A549 (cell line): Measurements from ENCODE around the gene DDIT3. TPM values are rescaled to one million over a fixed set of nuclear protein-coding genes. Genes with fewer than 3 reads are reported as not detected.

Source experiments
- BCL3 ChIP-seq: fragments of >200 bp; sonication (Bioruptor Twin); formaldehyde crosslinking; IDR thresholded peaks from 3 replicates; pipeline ENCODE4 v1.6.1; 2016
- BHLHE40 ChIP-seq: IDR thresholded peaks from 2 replicates; pipeline ENCODE4 v1.6.1; 2012; ENCODE audit warnings: low read depth, low read length, inconsistent platforms
- CBX2 ChIP-seq: fragments of 200-600 bp; sonication (generic); IDR thresholded peaks from 2 replicates; pipeline ENCODE4 v1.6.1; 2016; ENCODE audit warnings: low read depth, mild to moderate bottlenecking, borderline replicate concordance
- CEBPB ChIP-seq, 2 experiments: fragments of >200 bp in 1 of 2; sonication (Bioruptor Twin) in 1 of 2; formaldehyde crosslinking in 1 of 2; IDR thresholded peaks; 2 replicates each; pipeline ENCODE4 v1.6.1; 2012 to 2016
- CHD4 ChIP-seq: fragments of 200-600 bp; sonication (generic); IDR thresholded peaks from 2 replicates; pipeline ENCODE4 v1.6.1; 2016; ENCODE audit warnings: antibody characterized with exemption, mild to moderate bottlenecking, borderline replicate concordance
- CTCF ChIP-seq: fragments of >200 bp; sonication (Bioruptor Twin); formaldehyde crosslinking; IDR thresholded peaks from 3 replicates; pipeline ENCODE4 v1.5.1; 2016
- EHF ChIP-seq: fragments of 250-450 bp; sonication (Bioruptor Pico); IDR thresholded peaks from 2 replicates; pipeline ENCODE4 v1.5.0; 2020; ENCODE audit warnings: mild to moderate bottlenecking
- EHMT2 ChIP-seq: fragments of 200-600 bp; sonication (generic); IDR thresholded peaks from 2 replicates; pipeline ENCODE4 v1.6.1; 2016; ENCODE audit warnings: antibody characterized with exemption, low read depth, mild to moderate bottlenecking, moderate library complexity
- ELK1 ChIP-seq: fragments of 150-350 bp; IDR thresholded peaks from 2 replicates; pipeline ENCODE4 v1.6.1; 2014; ENCODE audit warnings: low read depth, mild to moderate bottlenecking, low read length
- FOSL2 ChIP-seq, 2 experiments: fragments of 450-650 bp in 1 of 2; fragments of >200 bp in 1 of 2; sonication (Bioruptor Twin) in 1 of 2; formaldehyde crosslinking; IDR thresholded peaks; 2 replicates each; pipeline versions ENCODE4 v1.5.0 to v1.6.1; 2016 to 2020; ENCODE audit warnings: mild to moderate bottlenecking in 1 of 2, moderate library complexity in 1 of 2
- GATA3 ChIP-seq: IDR thresholded peaks from 2 replicates; pipeline ENCODE4 v1.6.1; 2012; ENCODE audit warnings: borderline replicate concordance
- HDAC2 ChIP-seq: fragments of 200-600 bp; sonication (generic); IDR thresholded peaks from 2 replicates; pipeline ENCODE4 v1.6.1; 2016
- HES2 ChIP-seq: fragments of >200 bp; sonication (Bioruptor Twin); formaldehyde crosslinking; IDR thresholded peaks from 2 replicates; pipeline ENCODE4 v1.6.1; 2016
- HEYL ChIP-seq: fragments of 250-450 bp; sonication (Bioruptor Pico); IDR thresholded peaks from 2 replicates; pipeline ENCODE4 v1.8.0; 2021; ENCODE audit warnings: mild to moderate bottlenecking, moderate library complexity
- HOXA7 ChIP-seq: fragments of 250-450 bp; sonication (Bioruptor Pico); IDR thresholded peaks from 2 replicates; pipeline ENCODE4 v1.5.0; 2020; ENCODE audit warnings: mild to moderate bottlenecking, moderate library complexity
- HOXB13 ChIP-seq: fragments of 250-450 bp; sonication (Bioruptor Pico); IDR thresholded peaks from 2 replicates; pipeline ENCODE4 v1.5.0; 2020; ENCODE audit warnings: low read depth, mild to moderate bottlenecking, moderate library complexity
- JUN ChIP-seq, 2 experiments: fragments of >200 bp; sonication (Bioruptor Twin); formaldehyde crosslinking; IDR thresholded peaks; 2 replicates in 1 of 2; 3 replicates in 1 of 2; pipeline ENCODE4 v1.6.1; 2016 to 2017
- KDM1A ChIP-seq: fragments of 200-600 bp; sonication (generic); IDR thresholded peaks from 2 replicates; pipeline ENCODE4 v1.6.1; 2016; ENCODE audit warnings: low read depth, mild to moderate bottlenecking
- KDM5A ChIP-seq: fragments of 200-600 bp; sonication (generic); IDR thresholded peaks from 2 replicates; pipeline ENCODE4 v1.6.1; 2016; ENCODE audit warnings: antibody characterized with exemption, mild to moderate bottlenecking
- MAFK ChIP-seq: fragments of 450-650 bp; IDR thresholded peaks from 2 replicates; pipeline ENCODE4 v1.6.1; 2014; ENCODE audit not compliant: partially characterized antibody
- MAZ ChIP-seq: fragments of 150-350 bp; IDR thresholded peaks from 2 replicates; pipeline ENCODE4 v1.6.1; 2014; ENCODE audit warnings: antibody characterized with exemption, low read depth, low read length, borderline replicate concordance
- MYC ChIP-seq: IDR thresholded peaks from 2 replicates; pipeline ENCODE4 v1.6.1; 2012; ENCODE audit warnings: mild to moderate bottlenecking, inconsistent platforms, low read length, improper control_type of control experiment, borderline replicate concordance
- NPAS2 ChIP-seq: fragments of 250-450 bp; sonication (Bioruptor Pico); IDR thresholded peaks from 2 replicates; pipeline ENCODE4 v1.8.0; 2022; ENCODE audit warnings: mild to moderate bottlenecking, moderate library complexity, borderline replicate concordance
- NR3C1 ChIP-seq: fragments of >200 bp; sonication (Bioruptor Twin); formaldehyde crosslinking; IDR thresholded peaks from 3 replicates; pipeline ENCODE4 v1.6.1; 2017
- PBX3 ChIP-seq: IDR thresholded peaks from 2 replicates; pipeline ENCODE4 v1.6.1; 2012
- PHF8 ChIP-seq: fragments of 200-600 bp; sonication (generic); IDR thresholded peaks from 2 replicates; pipeline ENCODE4 v1.6.1; 2016; ENCODE audit warnings: low read depth, mild to moderate bottlenecking, antibody characterized with exemption, moderate library complexity, borderline replicate concordance
- POLR2A ChIP-seq: IDR thresholded peaks from 2 replicates; pipeline ENCODE4 v1.6.1; 2012; ENCODE audit warnings: mild to moderate bottlenecking, low read length
- POLR2AphosphoS2 ChIP-seq: conservative IDR thresholded peaks from 2 replicates; pipeline ENCODE4 v1.6.1; 2012; ENCODE audit warnings: low read length, improper control_type of control experiment, inconsistent platforms
- RARB ChIP-seq: fragments of 250-450 bp; sonication (Bioruptor Pico); IDR thresholded peaks from 2 replicates; pipeline ENCODE4 v1.8.0; 2021; ENCODE audit warnings: mild to moderate bottlenecking, moderate library complexity
- RCOR1 ChIP-seq: fragments of 150-350 bp; IDR thresholded peaks from 2 replicates; pipeline ENCODE4 v1.6.1; 2014; ENCODE audit warnings: antibody characterized with exemption, low read length, low read depth
- RFX5 ChIP-seq: fragments of 450-650 bp; IDR thresholded peaks from 2 replicates; pipeline ENCODE4 v1.7.1; 2014; ENCODE audit warnings: antibody characterized with exemption, mild to moderate bottlenecking, moderate library complexity
- SMC3 ChIP-seq: fragments of >200 bp; sonication (Bioruptor Twin); formaldehyde crosslinking; IDR thresholded peaks from 3 replicates; pipeline ENCODE4 v1.6.1; 2018; ENCODE audit warnings: inconsistent platforms
- TFCP2L1 ChIP-seq: fragments of 250-450 bp; sonication (Bioruptor Pico); IDR thresholded peaks from 2 replicates; pipeline ENCODE4 v1.5.0; 2021; ENCODE audit warnings: mild to moderate bottlenecking
- TP53 ChIP-seq: fragments of 250-450 bp; sonication (Bioruptor Pico); IDR thresholded peaks from 2 replicates; pipeline ENCODE4 v1.5.0; 2021; ENCODE audit warnings: mild to moderate bottlenecking, moderate library complexity
- USF2 ChIP-seq: fragments of 450-650 bp; IDR thresholded peaks from 2 replicates; pipeline ENCODE4 v1.6.1; 2014; ENCODE audit warnings: antibody characterized with exemption
- ZC3H11A ChIP-seq: fragments of 450-650 bp; IDR thresholded peaks from 2 replicates; pipeline ENCODE4 v1.6.1; 2014; ENCODE audit warnings: antibody characterized with exemption, mild to moderate bottlenecking
- ZFP36 ChIP-seq: fragments of 450-650 bp; IDR thresholded peaks from 2 replicates; pipeline ENCODE4 v1.6.1; 2014; ENCODE audit warnings: borderline replicate concordance; ENCODE audit not compliant: partially characterized antibody
- ZNF302 ChIP-seq: fragments of 250-450 bp; sonication (Bioruptor Pico); IDR thresholded peaks from 2 replicates; pipeline ENCODE4 v1.9.0; 2021; ENCODE audit warnings: inconsistent platforms, mild to moderate bottlenecking, moderate library complexity
- ZSCAN20 ChIP-seq: fragments of 250-450 bp; sonication (Bioruptor Pico); IDR thresholded peaks from 2 replicates; pipeline ENCODE4 v1.8.0; 2022; ENCODE audit warnings: mild to moderate bottlenecking, moderate library complexity
- polyA plus RNA-seq, 4 experiments: library from polyadenylated mRNA; depleted of rRNA in 3 of 4; stranded (reverse); fragments of >200 nt; fragmentation: RNase III in 1 of 4; extraction: RNeasy Plus Mini Kit Qiagen cat#74134 plus additional on column Dnase treatment in 1 of 4; gene quantifications; 2 replicates in 3 of 4; 3 replicates in 1 of 4; pipeline ENCODE4 v1.2.3, GENCODE V29; 2011 to 2017

The DDIT3 gene
- polyA plus RNA-seq, 2 of the 4 experiments (the other 2 are of a cell fraction): 16.0 to 93.0 TPM

- TF ChIP-seq BCL3 (no peak), MAZ (no peak), HDAC2 (no peak), JUN (IDR thresholded peaks at IDR 0.05) (peak; percentile 43 to 45; a peak in 2 of 5 replicates), EHF (CRISPR knock-in tag) (no peak), MAFK (no peak), ZNF302 (no peak), SMC3 (no peak), CEBPB (IDR thresholded peaks at IDR 0.05) (no peak), TP53 (CRISPR knock-in tag) (no peak), ZSCAN20 (CRISPR knock-in tag) (no peak), HOXA7 (CRISPR knock-in tag) (no peak), ZC3H11A (no peak), RFX5 (no peak), ELK1 (no peak), HES2 (no peak), MYC (no peak), CHD4 (no peak), RARB (CRISPR knock-in tag) (no peak), HOXB13 (CRISPR knock-in tag) (no peak), HEYL (CRISPR knock-in tag) (no peak), PBX3 (no peak), NPAS2 (no peak), GATA3 (peak; percentile 72), USF2 (no peak), CBX2 (no peak), TFCP2L1 (CRISPR knock-in tag) (no peak), PHF8 (peak; percentile 86), CTCF (no peak), KDM5A (peak; percentile 32; the same call in 1 of the 2 replicates), ZFP36 (no peak), KDM1A (no peak), POLR2AphosphoS2 (no peak), FOSL2 (IDR thresholded peaks at IDR 0.05) (no peak), FOSL2 (CRISPR knock-in tag; IDR thresholded peaks at IDR 0.05) (no peak), POLR2A (peak; percentile 38; the same call in 1 of the 2 replicates), NR3C1 (no peak), EHMT2 (no peak), RCOR1 (no peak), BHLHE40 (no peak)
Observed at GRCh38 chr12:57546438-57547287, 26.3 kb upstream of the DDIT3 start, which contains the start of gene DCTN2 (continued).
